ENCODE results near the gene RAB38. TPM values are rescaled to one million over a fixed set of nuclear protein-coding genes. Genes with fewer than 3 reads are reported as not detected.

Gene RAB38
- total RNA-seq, 2 experiments from 2014 or later: 0.19 TPM; not detected in 1

- Histone ChIP-seq H3K4me3 (ENCODE audit: low read depth, low read length, poor library complexity, severe bottlenecking) (no peak overlapping the region), H3K27ac (ENCODE audit: low read depth, low read length, poor library complexity, severe bottlenecking) (no peak overlapping the region), H3K9me3 (ENCODE audit: low read length) (no peaks in the 10 kb centered on the region), H2AFZ (ENCODE audit: low read length) (no peak overlapping the region), H3K9me2 (ENCODE audit: insufficient read depth, low read length) (no peaks in the 10 kb centered on the region), H3K4me1 (ENCODE audit: insufficient read depth, low read length, poor library complexity, severe bottlenecking) (no peaks in the 10 kb centered on the region), H3K79me2 (ENCODE audit: insufficient read depth, low read depth, low read length) (no peaks in the 10 kb centered on the region), H3K36me3 (ENCODE audit: insufficient read depth, low read length) (no peaks in the 10 kb centered on the region), H3K4me2 (ENCODE audit: low read length) (no peak overlapping the region), H4K20me1 (ENCODE audit: insufficient read depth, low read length) (no peaks in the 10 kb centered on the region)
- no peak for DNase-seq (ENCODE audit: low spot score)
- ChIA-PET POLR2A (no interaction called here), CTCF (ENCODE audit: unreplicated experiment) (no interaction called here)
- TF ChIP-seq EZH2phosphoT487 (IDR thresholded peaks at IDR 0.05; ENCODE audit: borderline replicate concordance, low read depth, low read length) (no peak), CTCF (conservative IDR thresholded peaks at IDR 0.05; ENCODE audit: low read length) (no peak)
- no TSS peak for BruUV-seq (replicated peaks)
- intact Hi-C loops (cut with micrococcal nuclease; ENCODE audit: unreplicated experiment): no loop called here
Measured at GRCh38 chr11:88146106-88146505, 29.1 kb downstream of the RAB38 start.

GRCh38 chr11:88139865-88140264, 35.4 kb downstream of the RAB38 start:
- no peak overlapping the region for H3K4me3 ChIP-seq (ENCODE audit: low read depth, low read length, poor library complexity, severe bottlenecking)
- intact Hi-C loops (cut with micrococcal nuclease; ENCODE audit: unreplicated experiment): no loop called here
- ChIA-PET POLR2A (interaction anchor here (0.8 to 1.0 kb wide), 2 partner anchors 22 to 34 kb away, joined by 4 read pairs; no protein-coding TSS in a partner anchor), CTCF (ENCODE audit: unreplicated experiment) (no interaction called here)
- no peaks in the 10 kb centered on the region for H3K4me1 ChIP-seq (ENCODE audit: insufficient read depth, low read length, poor library complexity, severe bottlenecking)
- H3K79me2 ChIP-seq (ENCODE audit: insufficient read depth, low read depth, low read length): no peaks in the 10 kb centered on the region
- no TSS peak for BruUV-seq (replicated peaks)
- H2AFZ ChIP-seq (ENCODE audit: low read length): no peak overlapping the region
- H3K9me2 ChIP-seq (ENCODE audit: insufficient read depth, low read length): no peaks in the 10 kb centered on the region
- no peak overlapping the region for H3K27ac ChIP-seq (ENCODE audit: low read depth, low read length, poor library complexity, severe bottlenecking)
- H3K4me2 ChIP-seq (ENCODE audit: low read length): no peak overlapping the region
- no peaks in the 10 kb centered on the region for H3K9me3 ChIP-seq (ENCODE audit: low read length)
- H3K36me3 ChIP-seq (ENCODE audit: insufficient read depth, low read length): no peaks in the 10 kb centered on the region
- TF ChIP-seq EZH2phosphoT487 (IDR thresholded peaks at IDR 0.05; ENCODE audit: borderline replicate concordance, low read depth, low read length) (no peak), CTCF (conservative IDR thresholded peaks at IDR 0.05; ENCODE audit: low read length) (no peak)
- DNase-seq (ENCODE audit: low spot score): no peak
- H4K20me1 ChIP-seq (ENCODE audit: insufficient read depth, low read length): no peaks in the 10 kb centered on the region

- no peaks in the 10 kb centered on the region for H4K20me1 ChIP-seq (ENCODE audit: insufficient read depth, low read length)
- CTCF ChIA-PET (ENCODE audit: unreplicated experiment): no interaction called here
- H3K79me2 ChIP-seq (ENCODE audit: insufficient read depth, low read depth, low read length): no peaks in the 10 kb centered on the region
- no peaks in the 10 kb centered on the region for H3K4me1 ChIP-seq (ENCODE audit: insufficient read depth, low read length, poor library complexity, severe bottlenecking)
- no peak overlapping the region for H3K27ac ChIP-seq (ENCODE audit: low read depth, low read length, poor library complexity, severe bottlenecking)
- no peak overlapping the region for H2AFZ ChIP-seq (ENCODE audit: low read length)
- POLR2A ChIA-PET: interaction anchor here (0.6 to 1.1 kb wide), 3 partner anchors 10 to 903 kb away, joined by 3 to 4 read pairs (median 3); no protein-coding TSS in a partner anchor
- no peaks in the 10 kb centered on the region for H3K9me3 ChIP-seq (ENCODE audit: low read length)
- BruUV-seq (replicated peaks): no TSS peak
- H3K9me2 ChIP-seq (ENCODE audit: insufficient read depth, low read length): no peaks in the 10 kb centered on the region
- intact Hi-C loops (cut with micrococcal nuclease; ENCODE audit: unreplicated experiment): no loop called here
- DNase-seq (ENCODE audit: low spot score): no peak
- TF ChIP-seq CTCF (conservative IDR thresholded peaks at IDR 0.05; ENCODE audit: low read length): no peak
- TF ChIP-seq EZH2phosphoT487 (IDR thresholded peaks at IDR 0.05; ENCODE audit: borderline replicate concordance, low read depth, low read length): no peak
- no peak overlapping the region for H3K4me2 ChIP-seq (ENCODE audit: low read length)
- H3K36me3 ChIP-seq (ENCODE audit: insufficient read depth, low read length): no peaks in the 10 kb centered on the region
- H3K4me3 ChIP-seq (ENCODE audit: low read depth, low read length, poor library complexity, severe bottlenecking): no peak overlapping the region
Measured at GRCh38 chr11:88131764-88132470, 43.3 kb downstream of the RAB38 start.

Data from OCI-LY7 (cell line).